OCI-LY7 (cell line): ENCODE measurements around the gene MYO1B. TPM values are rescaled to one million over a fixed set of nuclear protein-coding genes. Genes with fewer than 3 reads are reported as not detected.
A peak's percentile ranks its signal among the peaks of the same experiment; 100 is the strongest.

Experiments used
- BruUV-seq: library from RNA; stranded (reverse); fragments of 400-500 nt; replicated peaks from 2 replicates; lab custom pipeline; 2021; lab: Mats Ljungman, UMichigan
- CTCF ChIA-PET: fragments of 300-600 bp; sonication (Branson Sonifier 250); formaldehyde crosslinking; loops from one replicate; lab custom pipeline; 2022; ENCODE audit warnings: antibody characterized with exemption; ENCODE audit not compliant: unreplicated experiment; lab: Charles Lee
- POLR2A ChIA-PET: fragments of 300-600 bp; sonication (Branson Sonifier 250); formaldehyde crosslinking; loops from one replicate; lab custom pipeline; 2022; ENCODE audit warnings: antibody characterized with exemption; lab: Charles Lee
- DNase-seq: peaks from one replicate; pipeline ENCODE4 v3.0.0-alpha.2; 2015; ENCODE audit warnings: low spot score
- H2AFZ ChIP-seq: fragments of 200-600 bp; sonication (generic), shearing (Covaris generic); 2 replicates; pipeline ENCODE4 v1.6.1; 2014; ENCODE audit warnings: mild to moderate bottlenecking, antibody characterized with exemption, low read length, moderate library complexity
- H3K27ac ChIP-seq: fragments of 200-600 bp; sonication (generic); 2 replicates; pipeline ENCODE4 v1.5.1; 2014; ENCODE audit warnings: mixed run types, low read depth, mild to moderate bottlenecking, moderate library complexity, low read length, inconsistent platforms; ENCODE audit not compliant: poor library complexity, severe bottlenecking
- H3K36me3 ChIP-seq: fragments of 200-600 bp; sonication (generic); 2 replicates; pipeline ENCODE4 v1.6.1; 2014; ENCODE audit warnings: mild to moderate bottlenecking, antibody characterized with exemption, low read length, moderate library complexity, mixed read lengths; ENCODE audit not compliant: insufficient read depth
- H3K4me1 ChIP-seq: fragments of 200-600 bp; sonication (generic); 2 replicates; pipeline ENCODE4 v1.5.1; 2014; ENCODE audit warnings: mild to moderate bottlenecking, low read length; ENCODE audit not compliant: insufficient read depth, poor library complexity, severe bottlenecking
- H3K4me2 ChIP-seq: fragments of 200-600 bp; sonication (generic); 2 replicates; pipeline ENCODE4 v1.6.1; 2014; ENCODE audit warnings: mild to moderate bottlenecking, low read length
- H3K4me3 ChIP-seq: fragments of 200-600 bp; sonication (generic); 2 replicates; pipeline ENCODE4 v1.5.1; 2014; ENCODE audit warnings: mild to moderate bottlenecking, low read depth, low read length; ENCODE audit not compliant: poor library complexity, severe bottlenecking
- H3K79me2 ChIP-seq: fragments of 200-600 bp; sonication (generic); 2 replicates; pipeline ENCODE4 v1.6.1; 2016; ENCODE audit warnings: low read depth, mild to moderate bottlenecking, low read length, moderate library complexity, mixed read lengths; ENCODE audit not compliant: insufficient read depth
- H3K9me2 ChIP-seq: fragments of 200-600 bp; sonication (generic); 2 replicates; pipeline ENCODE4 v1.6.1; 2016; ENCODE audit warnings: mild to moderate bottlenecking, low read length, mixed read lengths; ENCODE audit not compliant: insufficient read depth
- H3K9me3 ChIP-seq: fragments of 200-600 bp; sonication (generic); 2 replicates; pipeline ENCODE4 v1.6.1; 2014; ENCODE audit warnings: mild to moderate bottlenecking, mixed run types, low read length, mixed read lengths
- H4K20me1 ChIP-seq: fragments of 200-600 bp; sonication (generic); 2 replicates; pipeline ENCODE4 v1.6.1; 2014; ENCODE audit warnings: mild to moderate bottlenecking, antibody characterized with exemption, low read length, moderate library complexity, mixed read lengths; ENCODE audit not compliant: insufficient read depth
- CTCF ChIP-seq: fragments of 200-600 bp; sonication (generic); conservative IDR thresholded peaks from 2 replicates; pipeline ENCODE4 v1.5.1; 2014; ENCODE audit warnings: mild to moderate bottlenecking, antibody characterized with exemption, low read length, moderate library complexity, mixed read lengths
- EZH2phosphoT487 ChIP-seq: fragments of 200-600 bp; sonication (generic); IDR thresholded peaks from 2 replicates; pipeline ENCODE4 v1.6.1; 2018; ENCODE audit warnings: low read depth, borderline replicate concordance, mild to moderate bottlenecking, mixed run types, antibody characterized with exemption, low read length, moderate library complexity, mixed read lengths
- intact Hi-C: fragments of 100-400 bp; cut with micrococcal nuclease; formaldehyde crosslinking; loops from one replicate; pipeline ENCODE4 v1.10.0; 2022; ENCODE audit not compliant: unreplicated experiment
- small RNA-seq: library from RNA; depleted of rRNA; stranded (forward); fragments of <200 nt; gene quantifications from one replicate; pipeline ENCODE3, GENCODE V24; 2014
- total RNA-seq, 2 experiments: library from RNA; depleted of rRNA in 1 of 2; stranded (reverse); fragments of >200 nt in 1 of 2; shearing (Covaris generic) in 1 of 2; gene quantifications; 2 replicates each; pipeline ENCODE4 v1.2.3, GENCODE V29; 2014 to 2022

Gene MYO1B
- total RNA-seq, 2 experiments from 2014 or later = not detected

- ChIA-PET CTCF (no interaction called here), POLR2A (no interaction called here)
- Histone ChIP-seq H3K4me1 (peaks cover 7% of the 10 kb centered on the region), H4K20me1 (no peaks in the 10 kb centered on the region), H3K4me2 (peak overlapping the region; percentile 18; the same call in 1 of the 2 replicates), H3K9me3 (no peaks in the 10 kb centered on the region), H2AFZ (no peak overlapping the region), H3K27ac (no peak overlapping the region), H3K79me2 (no peaks in the 10 kb centered on the region), H3K9me2 (no peaks in the 10 kb centered on the region), H3K36me3 (no peaks in the 10 kb centered on the region), H3K4me3 (no peak overlapping the region)
- BruUV-seq = no TSS peak
- intact Hi-C loops = no loop called here
- DNase-seq = peak; percentile 31
- no peak for TF ChIP-seq EZH2phosphoT487
- no peak for TF ChIP-seq CTCF
Observed at GRCh38 chr2:191474464-191474863, 229.3 kb downstream of the MYO1B start.

Small RNA genes within 50 kb of the gene (small RNA-seq; reads per million reads assigned to genes)
- gene RNU6-1045P = not detected

Other genes starting within 250 kb of the MYO1B start
- 17.2 and 23.1 TPM in 2 replicates for gene STAT1, start 231.2 kb upstream of the MYO1B start, total RNA-seq (2014; rRNA removed; shearing (Covaris generic))
- 23.0 and 24.8 TPM in 2 replicates for gene STAT1, start 231.2 kb upstream of the MYO1B start, total RNA-seq (2022)
- gene STAT4, start 94.4 kb upstream of the MYO1B start, total RNA-seq (2014; rRNA removed; shearing (Covaris generic)) = not detected in 2 replicates
- not detected in 2 replicates for gene STAT4, start 94.4 kb upstream of the MYO1B start, total RNA-seq (2022)